GM12864 (cell line): ENCODE measurements around the gene UNC13D.
"Not testable (repeated sequence)": the region's sequence is repeated elsewhere in the genome, so short reads cannot be mapped to it uniquely, and the experiment has no call there.

Experiments
- DNase-seq: peaks from one replicate; pipeline ENCODE4 v3.0.0-alpha.2; 2011; ENCODE audit warnings: low read depth
- H3K4me3 ChIP-seq: 2 replicates; pipeline ENCODE4 v1.5.1; 2011; ENCODE audit warnings: mild to moderate bottlenecking, low read depth, low read length, control low read depth
- TF ChIP-seq, protein P1 (sequence below): IDR thresholded peaks from 2 replicates; pipeline ENCODE4 v1.5.1; 2011; ENCODE audit warnings: low read depth, mild to moderate bottlenecking, moderate library complexity, low read length, control low read depth, inconsistent platforms; ENCODE audit errors: missing control alignments

Gene UNC13D

GRCh38 chr17:75814021-75814395 is 30.2 kb downstream of the UNC13D start:
- TF ChIP-seq, protein P1, sequence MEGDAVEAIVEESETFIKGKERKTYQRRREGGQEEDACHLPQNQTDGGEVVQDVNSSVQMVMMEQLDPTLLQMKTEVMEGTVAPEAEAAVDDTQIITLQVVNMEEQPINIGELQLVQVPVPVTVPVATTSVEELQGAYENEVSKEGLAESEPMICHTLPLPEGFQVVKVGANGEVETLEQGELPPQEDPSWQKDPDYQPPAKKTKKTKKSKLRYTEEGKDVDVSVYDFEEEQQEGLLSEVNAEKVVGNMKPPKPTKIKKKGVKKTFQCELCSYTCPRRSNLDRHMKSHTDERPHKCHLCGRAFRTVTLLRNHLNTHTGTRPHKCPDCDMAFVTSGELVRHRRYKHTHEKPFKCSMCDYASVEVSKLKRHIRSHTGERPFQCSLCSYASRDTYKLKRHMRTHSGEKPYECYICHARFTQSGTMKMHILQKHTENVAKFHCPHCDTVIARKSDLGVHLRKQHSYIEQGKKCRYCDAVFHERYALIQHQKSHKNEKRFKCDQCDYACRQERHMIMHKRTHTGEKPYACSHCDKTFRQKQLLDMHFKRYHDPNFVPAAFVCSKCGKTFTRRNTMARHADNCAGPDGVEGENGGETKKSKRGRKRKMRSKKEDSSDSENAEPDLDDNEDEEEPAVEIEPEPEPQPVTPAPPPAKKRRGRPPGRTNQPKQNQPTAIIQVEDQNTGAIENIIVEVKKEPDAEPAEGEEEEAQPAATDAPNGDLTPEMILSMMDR = no peak
- no peak overlapping the region for H3K4me3 ChIP-seq
- DNase-seq = no peak

DNA sequence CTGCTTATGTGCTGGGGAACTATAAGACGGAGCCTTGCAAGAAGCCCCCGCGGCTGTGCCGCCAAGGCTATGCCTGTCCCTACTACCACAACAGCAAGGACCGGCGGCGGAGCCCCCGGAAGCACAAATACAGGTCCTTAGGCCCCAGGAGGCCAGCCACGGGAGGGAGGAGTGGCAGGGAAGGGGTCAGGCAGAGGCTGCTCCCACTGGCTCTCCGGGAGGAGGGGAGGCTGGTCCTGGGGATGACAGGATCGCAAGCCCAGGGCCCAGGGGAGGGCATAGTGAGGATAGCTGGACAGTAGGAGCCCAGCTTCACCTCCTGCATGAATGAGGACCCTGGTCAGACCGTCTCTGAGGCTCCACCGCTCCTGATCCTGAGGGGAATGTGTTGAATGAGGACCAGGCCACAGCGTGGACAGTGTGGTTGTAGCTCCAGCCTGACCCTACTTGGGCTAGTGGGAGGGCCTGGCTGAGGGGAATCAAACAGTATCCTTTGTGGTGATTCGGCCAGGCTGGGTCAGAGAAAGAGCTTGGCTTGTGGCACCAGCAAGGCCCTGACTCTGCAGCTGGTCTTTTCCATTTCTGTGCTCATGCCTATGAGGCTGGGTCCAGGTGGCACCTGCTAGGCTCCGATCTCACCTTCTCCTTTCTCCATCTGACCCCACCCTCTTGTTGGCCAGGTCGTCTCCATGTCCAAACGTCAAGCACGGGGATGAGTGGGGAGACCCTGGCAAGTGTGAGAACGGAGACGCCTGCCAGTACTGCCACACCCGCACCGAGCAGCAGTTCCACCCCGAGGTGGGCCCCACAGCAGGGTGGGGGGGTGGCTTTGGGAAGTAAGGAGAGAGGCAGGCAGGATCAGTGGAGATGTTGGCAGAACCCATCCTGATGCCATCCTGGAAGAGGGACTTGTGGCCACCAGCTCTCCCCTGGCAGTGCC is 30.9 kb downstream of the UNC13D start:
- H3K4me3 ChIP-seq = no peak overlapping the region
- TF ChIP-seq, protein P1 = no peak
- DNase-seq = no peak

- no peak overlapping the region for H3K4me3 ChIP-seq
- no peak for DNase-seq
- TF ChIP-seq, protein P1 = no peak
Measured at GRCh38 chr17:75812096-75813013, 31.8 kb downstream of the UNC13D start.

DNA sequence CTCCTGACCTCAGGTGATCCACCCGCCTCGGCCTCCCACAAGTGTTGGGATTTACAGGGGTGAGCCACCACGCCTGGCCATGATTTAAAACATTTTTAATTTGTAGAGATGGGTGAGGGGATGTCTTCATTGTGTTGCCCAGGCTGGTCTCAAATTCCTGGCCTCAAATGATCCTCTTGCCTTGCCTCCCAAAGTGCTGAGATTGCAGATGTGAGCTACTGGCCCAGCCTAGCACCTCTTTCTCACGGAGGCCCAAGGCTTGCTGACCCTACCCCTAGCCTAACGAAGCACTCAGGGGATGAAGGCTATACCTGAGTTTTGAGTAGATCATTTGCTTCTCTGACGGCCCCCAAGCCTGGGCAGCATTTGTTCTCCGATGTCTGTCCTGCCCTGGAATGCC is 33.0 kb downstream of the UNC13D start:
- TF ChIP-seq, protein P1 = no peak
- DNase-seq = no peak
- H3K4me3 ChIP-seq = no peak overlapping the region

DNA sequence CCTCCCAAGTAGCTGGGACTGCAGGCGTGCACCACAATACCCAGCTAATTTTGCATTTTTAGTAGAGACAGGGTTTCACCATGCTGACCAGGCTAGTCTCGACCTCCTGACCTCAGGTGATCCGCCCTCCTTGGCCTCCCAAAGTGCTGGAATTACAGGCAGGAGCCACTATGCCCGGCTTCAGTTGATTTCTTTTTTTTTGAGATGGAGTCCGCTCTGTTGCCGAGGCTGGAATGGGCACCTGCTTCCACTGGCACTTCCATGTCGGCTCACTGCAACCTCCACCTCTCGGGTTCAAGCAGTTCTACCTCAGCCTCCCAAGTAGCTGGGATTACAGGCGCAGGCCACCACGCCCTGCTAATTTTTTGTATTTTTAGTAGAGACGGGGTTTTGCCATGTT is 33.4 kb downstream of the UNC13D start:
- not testable (repeated sequence) for DNase-seq, H3K4me3 ChIP-seq

DNA sequence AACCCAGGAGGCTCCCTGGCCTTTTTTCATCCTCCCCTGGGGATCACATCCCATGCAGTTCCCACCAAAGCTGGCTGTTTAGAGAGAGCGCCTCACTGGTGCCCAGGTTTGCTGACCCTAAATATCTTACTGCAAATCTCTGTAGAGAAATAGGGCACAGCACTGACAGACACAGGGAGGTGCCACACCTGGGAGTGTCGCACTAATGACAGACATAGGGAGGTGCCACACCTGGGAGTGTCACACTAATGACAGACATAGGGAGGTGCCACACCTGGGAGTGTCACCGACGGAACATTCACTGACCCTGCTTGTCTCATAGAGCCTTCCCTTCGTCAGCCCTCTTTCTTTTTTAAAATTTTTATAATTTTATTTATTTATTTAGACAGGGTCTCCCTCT is 34.0 kb downstream of the UNC13D start:
- TF ChIP-seq, protein P1 = no peak
- H3K4me3 ChIP-seq = no peak overlapping the region
- no peak for DNase-seq

GRCh38 chr17:75809631-75810111 is 34.5 kb downstream of the UNC13D start:
- TF ChIP-seq, protein P1 = no peak
- DNase-seq = no peak
- H3K4me3 ChIP-seq = no peak overlapping the region
